Heart left ventricle (tissue), 16 donors: Measurements from ENCODE around the gene BBOF1. TPM values are rescaled to one million over a fixed set of nuclear protein-coding genes. Genes with fewer than 3 reads are reported as not detected.
"Not testable (repeated sequence)": the region's sequence is repeated elsewhere in the genome, so short reads cannot be mapped to it uniquely, and the experiment has no call there.

Experiments used
- ATAC-seq, 4 donors: fragments of 200-7000 bp; cut with Tn5 transposase; one replicate each; pipeline ENCODE4 v1.9.1; 2020 to 2022; ENCODE audit warnings: moderate library complexity in 4 of 4, mild to moderate bottlenecking in 3 of 4, moderate number of reproducible peaks in 1 of 4
- DNase-seq, 5 donors: peaks; one replicate each; pipeline ENCODE4 v3.0.0-alpha.2; 2020
- H3K27ac ChIP-seq, 12 donors: fragments of 200-600 bp; sonication (generic) in 4 of 12; one replicate each; pipeline versions ENCODE4 v1.5.0 to v1.8.0; 2016 to 2022; ENCODE audit warnings: mild to moderate bottlenecking in 2 of 12
- H3K27me3 ChIP-seq, 9 donors: fragments of 200-600 bp; sonication (generic) in 2 of 9; one replicate each; pipeline versions ENCODE4 v1.5.1 to v1.8.0; 2016 to 2022; ENCODE audit warnings: mild to moderate bottlenecking in 3 of 9
- H3K36me3 ChIP-seq, 9 donors: fragments of 200-600 bp; sonication (generic) in 2 of 9; one replicate each; pipeline versions ENCODE4 v1.5.0 to v1.8.0; 2018 to 2022; ENCODE audit warnings: mild to moderate bottlenecking in 2 of 9
- H3K4me1 ChIP-seq, 12 donors: fragments of 200-600 bp; sonication (generic) in 4 of 12; one replicate each; pipeline versions ENCODE4 v1.5.0 to v1.8.0; 2016 to 2022; ENCODE audit warnings: mild to moderate bottlenecking in 3 of 12
- H3K4me3 ChIP-seq, 12 donors: fragments of 200-600 bp; sonication (generic) in 4 of 12; one replicate each; pipeline versions ENCODE4 v1.5.0 to v1.8.0; 2017 to 2022; ENCODE audit warnings: mild to moderate bottlenecking in 9 of 12, moderate library complexity in 4 of 12
- H3K9me3 ChIP-seq, 12 donors: fragments of 200-600 bp; sonication (generic) in 4 of 12; one replicate each; pipeline versions ENCODE4 v1.5.0 to v1.8.0; 2016 to 2022; ENCODE audit warnings: mild to moderate bottlenecking in 1 of 12
- POLR2A ChIP-seq, 2 donors: fragments of 450-650 bp; IDR thresholded peaks; one replicate each; pipeline ENCODE4 v1.6.1; 2017; ENCODE audit warnings: antibody characterized with exemption in 2 of 2, mild to moderate bottlenecking in 2 of 2, moderate library complexity in 2 of 2
- WGBS, 4 donors: extraction: QIAGEN DNeasy Blood & Tissue Kit in 2 of 4; methylation state at CpG; one replicate each; pipeline versions ENCODE4 v1.1.5 to v1.1.7; 2013 to 2018; 5-methylcytosine and 5-hydroxymethylcytosine counted together
- intact Hi-C, 10 donors: fragments of 100-400 bp; cut with DNase I; formaldehyde crosslinking; loops; one replicate each; pipeline versions ENCODE4 v1.11.1 to v1.14.2; 2022
- polyA plus RNA-seq, 2 donors: library from polyadenylated mRNA; stranded (reverse); fragments of 200-250 nt; gene quantifications; one replicate each; pipeline ENCODE4 v1.2.3, GENCODE V29; 2013
- total RNA-seq, 9 donors: library from RNA; depleted of rRNA in 2 of 9; stranded (reverse); fragments of >200 nt in 2 of 9; fragmentation: NEBNext Ultra II Directional in 3 of 9; extraction: Animal tissue kit (Norgen Biotek cat#: 25700) in 3 of 9; gene quantifications; one replicate each; pipeline versions ENCODE4 v1.1.0 to v1.2.4, GENCODE V29; 2016 to 2023
- TF ChIP-seq, protein P1 (sequence below), 12 donors: fragments of 200-600 bp; sonication (generic) in 4 of 12; IDR thresholded peaks; one replicate each; pipeline versions ENCODE4 v1.5.0 to v1.8.0; 2018 to 2022; ENCODE audit warnings: antibody characterized with exemption in 12 of 12, mild to moderate bottlenecking in 5 of 12
- donor health status: ischemic (EF 13 %, LVEDD 7.1; RV severe dilation, severe dysfunction).
- donor health status: healthy with polysubstance abuse.
- donor health status: DM: no; HTN: yes; CAD: no.
- donor health status: DM: no; HTN: no; CAD: no.
- donor health status: ischemic (EF 25% LVEDD 6.9; RV normal size, moderate dysfunction).
- donor health status: ischemic (EF 25% LVEDD 5.7; RV mildly dilated, moderate dysfunction).
- donor health status: healthy.
- donor health status: DM: yes; HTN: yes; CAD: no.
- donor health status: ischemic (EF 35%, LVEDD 5.7; RV mildly dilated, moderate dysfunction).
- donor health status: nonischemic (EF 11% LVEDD 7.7; RV severe dilation, severe dysfunction).
- donor health status: DM: yes; HTN: yes; CAD: no.
- donor health status: PGD.
- donor health status: ischemic (EF 29% LVEDD 5.4; RV normal size, mild dysfunction).
- donor health status: nonischemic (EF 23%, LVEDD 6.1; RV moderate dilation, normal function).

The BBOF1 gene
- total and polyA plus RNA-seq, 11 donors, result 2.1 to 8.9 (median 4.0) TPM

DNA sequence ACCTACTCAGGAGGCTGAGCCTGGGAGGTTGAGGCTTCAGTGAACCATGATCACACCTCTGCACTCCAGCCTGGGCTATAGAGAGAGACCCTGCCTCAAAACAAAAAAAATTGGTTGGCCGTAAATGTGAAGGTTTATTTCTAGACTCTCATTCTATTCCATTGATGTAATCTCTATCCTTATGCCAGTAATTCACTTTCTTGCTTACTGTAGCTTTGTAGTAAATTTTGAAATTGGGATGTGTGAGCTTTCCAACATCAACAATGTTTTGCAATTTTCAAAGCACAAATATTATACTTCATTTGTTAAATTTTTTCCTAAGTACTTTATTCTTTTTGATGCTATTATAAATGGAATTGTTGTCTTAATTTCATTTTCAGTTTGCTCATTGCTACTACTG lies 90.2 kb downstream of the BBOF1 start:
- Histone ChIP-seq H3K36me3 (peaks cover 0 to 54% (median 14%) of the 10 kb centered on the region in 9 donors), H3K4me1 (no peaks in the 10 kb centered on the region), H3K9me3 (no peaks in the 10 kb centered on the region), H3K27ac (no peak overlapping the region), H3K4me3 (no peak overlapping the region), H3K27me3 (no peaks in the 10 kb centered on the region)
- WGBS, 4 donors, result 58 to 84% (median 78%) methylated on average over 1 of the region's 1 CpG
- ATAC-seq, result no peak
- intact Hi-C loops, result no loop called here
- DNase-seq, result no peak
- TF ChIP-seq, protein P1, sequence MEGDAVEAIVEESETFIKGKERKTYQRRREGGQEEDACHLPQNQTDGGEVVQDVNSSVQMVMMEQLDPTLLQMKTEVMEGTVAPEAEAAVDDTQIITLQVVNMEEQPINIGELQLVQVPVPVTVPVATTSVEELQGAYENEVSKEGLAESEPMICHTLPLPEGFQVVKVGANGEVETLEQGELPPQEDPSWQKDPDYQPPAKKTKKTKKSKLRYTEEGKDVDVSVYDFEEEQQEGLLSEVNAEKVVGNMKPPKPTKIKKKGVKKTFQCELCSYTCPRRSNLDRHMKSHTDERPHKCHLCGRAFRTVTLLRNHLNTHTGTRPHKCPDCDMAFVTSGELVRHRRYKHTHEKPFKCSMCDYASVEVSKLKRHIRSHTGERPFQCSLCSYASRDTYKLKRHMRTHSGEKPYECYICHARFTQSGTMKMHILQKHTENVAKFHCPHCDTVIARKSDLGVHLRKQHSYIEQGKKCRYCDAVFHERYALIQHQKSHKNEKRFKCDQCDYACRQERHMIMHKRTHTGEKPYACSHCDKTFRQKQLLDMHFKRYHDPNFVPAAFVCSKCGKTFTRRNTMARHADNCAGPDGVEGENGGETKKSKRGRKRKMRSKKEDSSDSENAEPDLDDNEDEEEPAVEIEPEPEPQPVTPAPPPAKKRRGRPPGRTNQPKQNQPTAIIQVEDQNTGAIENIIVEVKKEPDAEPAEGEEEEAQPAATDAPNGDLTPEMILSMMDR (IDR thresholded peaks at IDR 0.05), result no peak
- no peak for TF ChIP-seq POLR2A (IDR thresholded peaks at IDR 0.05)

DNA sequence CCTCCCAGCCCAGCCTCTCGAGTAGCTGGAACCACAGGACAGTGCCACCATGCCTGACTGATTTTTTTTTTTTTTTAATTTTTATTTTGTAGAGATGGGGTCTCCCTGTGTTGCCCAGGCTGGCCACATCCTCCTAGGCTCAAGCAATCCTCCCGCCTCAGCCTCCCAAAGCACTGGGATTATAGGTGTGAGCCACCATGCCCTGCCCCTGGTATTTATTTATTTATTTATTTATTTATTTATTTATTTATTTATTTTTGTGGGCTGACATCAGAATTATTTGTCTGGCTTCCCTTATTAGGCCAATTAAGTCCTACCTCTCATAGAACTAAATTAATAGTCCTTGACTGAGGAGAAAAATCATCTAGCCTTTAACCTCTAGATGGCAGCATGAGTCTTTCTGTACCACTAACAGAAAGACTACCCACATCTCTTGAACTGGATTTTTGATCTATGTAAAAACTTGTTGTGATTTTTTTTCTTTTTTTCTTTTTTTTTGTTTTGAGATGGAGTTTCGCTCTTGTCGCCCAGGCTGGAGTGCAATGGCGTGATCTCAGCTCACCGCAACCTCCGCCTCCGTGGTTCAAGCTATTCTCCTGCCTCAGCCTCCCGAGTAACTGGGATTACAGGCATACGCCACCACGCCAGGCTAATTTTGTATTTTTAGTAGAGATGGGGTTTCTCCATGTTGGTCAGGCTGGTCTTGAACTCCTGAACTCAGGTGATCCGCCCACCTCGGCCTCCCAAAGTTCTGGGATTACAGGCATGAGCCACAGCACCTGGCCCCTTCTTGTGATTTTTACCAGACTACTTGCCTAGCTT lies 92.5 kb downstream of the BBOF1 start:
- TF ChIP-seq, protein P1 (IDR thresholded peaks at IDR 0.05), result peak; percentile 30 to 72 (median 55)
- peak in 2 of 4 donors; percentile 57 to 61 for ATAC-seq
- peaks cover 0 to 42% (median 6%) of the 10 kb centered on the region in 9 donors for H3K36me3 ChIP-seq
- not testable (repeated sequence) for H3K9me3 ChIP-seq, H3K27me3 ChIP-seq, H3K27ac ChIP-seq, H3K4me1 ChIP-seq, DNase-seq, H3K4me3 ChIP-seq
- WGBS, 4 donors, result 93 to 95% (median 94%) methylated on average over 13 of the region's 13 CpGs
- intact Hi-C loops, result loop anchor here in 9 of 10 donors (1.0 to 5.0 kb wide), 6 partner anchors 139 to 145 kb away; no protein-coding TSS in a partner anchor

Other genes with a start within 250 kb of the BBOF1 start
- gene PTGR2, start 167.5 kb upstream of the BBOF1 start, total RNA-seq, result 10 to 100 TPM; 20.1 to 55.8 (median 26.3) TPM
- gene PTGR2, start 167.5 kb upstream of the BBOF1 start, polyA plus RNA-seq, result 10 to 100 TPM; 10.1 to 30.9 TPM
- 10 to 100 TPM; 14.7 to 29.0 (median 20.1) TPM for gene ZNF410, start 132.5 kb upstream of the BBOF1 start, total RNA-seq
- gene ZNF410, start 132.5 kb upstream of the BBOF1 start, polyA plus RNA-seq, result 10 to 100 TPM; 11.9 to 27.7 TPM
- 1 to 10 TPM; 2.8 to 6.5 (median 3.6) TPM for gene FAM161B, start 69.3 kb upstream of the BBOF1 start, total RNA-seq
- 1 to 10 TPM; 1.9 to 4.7 TPM for gene FAM161B, start 69.3 kb upstream of the BBOF1 start, polyA plus RNA-seq
- gene COQ6, start 69.0 kb upstream of the BBOF1 start, total RNA-seq, result 100 to 1,000 TPM in 1 of 9 donors, 10 to 100 TPM in 8; 30.4 to 115 (median 48.4) TPM
- 10 to 100 TPM; 30.4 to 34.3 TPM for gene COQ6, start 69.0 kb upstream of the BBOF1 start, polyA plus RNA-seq
- gene ENTPD5, start 61 bp upstream of the BBOF1 start, total RNA-seq, result 10 to 100 TPM in 1 of 9 donors, 1 to 10 TPM in 8; 5.5 to 12.3 (median 6.8) TPM
- 1 to 10 TPM; 4.7 to 5.8 TPM for gene ENTPD5, start 61 bp upstream of the BBOF1 start, polyA plus RNA-seq
- 100 to 1,000 TPM in 1 of 9 donors, 10 to 100 TPM in 8; 39.0 to 103 (median 71.3) TPM for gene ALDH6A1, start 65.1 kb downstream of the BBOF1 start, total RNA-seq
- gene ALDH6A1, start 65.1 kb downstream of the BBOF1 start, polyA plus RNA-seq, result 10 to 100 TPM; 16.5 to 30.8 TPM
- gene LIN52, start 65.6 kb downstream of the BBOF1 start, total RNA-seq, result 10 to 100 TPM in 3 of 9 donors, 1 to 10 TPM in 6; 4.2 to 14.5 (median 8.9) TPM
- gene LIN52, start 65.6 kb downstream of the BBOF1 start, polyA plus RNA-seq, result 10 to 100 TPM in 1 of 2 donors, 1 to 10 TPM in 1; 5.4 to 11.8 TPM
- gene VSX2, start 220.1 kb downstream of the BBOF1 start, total RNA-seq, result under 1 TPM in 1 of 9 donors, not detected in 8; 0.08 TPM
- not detected for gene VSX2, start 220.1 kb downstream of the BBOF1 start, polyA plus RNA-seq